Anterior cingulate cortex (tissue), 58 donors: ENCODE results near the gene HLA-B.
"Not testable (repeated sequence)": the region's sequence is repeated elsewhere in the genome, so short reads cannot be mapped to it uniquely, and the experiment has no call there.

Source experiments
- DNase-seq, 58 donors: peaks; one replicate each; lab custom pipeline; 2025; lab: John Stamatoyannopoulos, UW

Gene HLA-B

DNA sequence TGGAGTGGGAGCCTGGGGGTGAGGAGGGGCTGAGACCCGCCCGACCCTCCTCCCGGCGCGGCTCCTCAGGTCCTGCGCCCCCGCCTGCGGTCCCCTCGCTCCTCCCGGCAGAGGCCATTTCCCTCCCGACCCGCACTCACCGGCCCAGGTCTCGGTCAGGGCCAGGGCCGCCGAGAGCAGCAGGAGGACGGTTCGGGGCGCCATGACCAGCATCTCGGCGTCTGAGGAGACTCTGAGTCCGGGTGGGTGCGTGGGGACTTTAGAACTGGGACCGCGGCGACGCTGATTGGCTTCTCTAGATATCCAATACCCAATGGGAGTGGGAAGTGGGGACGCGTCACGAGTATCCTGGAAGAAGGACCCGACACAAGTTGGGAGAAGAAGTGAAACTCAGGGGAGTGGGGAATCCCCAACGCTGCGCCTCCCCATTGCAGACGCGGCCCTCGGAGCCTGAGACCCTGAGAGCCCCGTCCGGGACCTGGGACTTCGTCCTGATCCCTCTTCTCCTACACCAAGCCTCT is at the start of gene HLA-B:
HLA-B (minus strand) TSS at position 234 of the 521 bp plus-strand sequence; CDS start at position 213, 21 bp downstream.
- peak in 53 of 58 donors; percentile 2 to 84 (median 53) for DNase-seq

DNA sequence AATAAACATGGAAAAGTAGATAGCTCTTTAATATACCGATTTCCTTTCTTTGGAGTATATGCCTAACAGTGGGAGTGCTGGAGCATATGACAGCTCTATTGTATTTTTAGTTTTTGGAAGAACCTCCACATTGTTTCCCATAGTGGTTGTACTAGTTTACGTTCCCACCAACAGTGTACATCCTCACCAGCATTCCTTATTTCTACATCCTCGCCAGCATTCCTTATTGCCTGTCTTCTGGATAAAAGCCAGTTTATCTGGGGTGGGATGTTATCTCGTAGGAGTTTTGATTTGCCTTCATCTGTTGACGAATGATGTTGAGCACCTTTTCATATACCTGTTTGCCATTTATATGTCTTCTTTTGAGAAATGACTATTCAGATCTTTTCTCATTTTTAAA is 49.0 kb upstream of the HLA-B start:
- no peak for DNase-seq

DNA sequence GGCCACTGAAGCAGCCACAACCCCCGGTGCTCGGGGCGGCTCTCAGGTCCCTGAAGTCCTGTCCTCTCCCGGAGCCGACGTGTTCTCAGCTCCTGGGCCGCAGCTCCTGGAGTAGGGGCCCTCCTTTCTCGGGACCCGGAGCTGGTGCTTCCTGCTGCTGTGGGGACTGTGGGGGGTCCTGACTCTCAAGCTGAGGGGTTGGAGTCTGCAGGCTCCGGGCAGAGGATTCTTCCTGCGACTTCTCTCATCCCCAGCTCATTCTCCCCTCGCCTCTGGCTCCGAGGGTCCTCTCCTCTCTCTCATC is 47.0 kb upstream of the HLA-B start:
- not testable (repeated sequence) for DNase-seq

DNA sequence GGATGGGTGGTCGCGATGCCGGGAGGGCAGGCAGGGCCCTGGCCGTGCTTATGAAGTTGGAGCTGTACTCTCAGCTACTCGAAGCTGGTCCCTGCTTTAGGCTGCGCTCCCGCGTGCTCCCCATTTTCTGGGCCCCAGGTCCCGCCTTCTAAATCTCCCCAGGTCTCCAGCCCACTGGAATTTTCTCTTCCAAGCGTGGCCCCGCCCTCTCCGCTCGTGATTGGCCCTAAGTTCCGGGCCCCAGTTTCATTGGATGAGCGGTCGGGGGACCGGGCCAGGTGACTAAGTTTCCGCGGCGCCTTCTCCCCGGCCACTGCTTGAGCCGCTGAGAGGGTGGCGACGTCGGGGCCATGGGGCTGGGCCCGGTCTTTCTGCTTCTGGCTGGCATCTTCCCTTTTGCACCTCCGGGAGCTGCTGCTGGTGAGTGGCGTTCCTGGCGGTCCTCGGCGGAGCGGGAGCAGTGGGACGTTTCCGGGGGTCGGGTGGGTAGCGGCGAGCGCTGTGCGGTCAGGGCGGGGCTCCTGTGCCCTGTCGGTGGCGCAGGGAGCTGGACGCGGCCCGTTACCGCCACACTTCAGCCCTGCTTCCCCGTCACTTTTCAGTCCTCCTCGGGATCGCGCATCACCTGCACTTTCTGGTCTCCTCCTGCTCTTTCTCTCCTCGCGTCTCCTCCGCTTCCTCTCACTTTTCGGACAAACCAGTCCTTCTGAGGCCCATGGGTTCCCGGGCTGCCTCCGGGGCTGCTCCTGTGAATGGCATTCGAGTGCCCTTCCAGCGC is 46.5 kb upstream of the HLA-B start, which contains the start of gene MICA:
MICA (plus strand) TSS at position 313 of the 778 bp plus-strand sequence; CDS start at position 351, 38 bp downstream.
- peak in 55 of 58 donors; percentile 13 to 83 (median 66) for DNase-seq

DNA sequence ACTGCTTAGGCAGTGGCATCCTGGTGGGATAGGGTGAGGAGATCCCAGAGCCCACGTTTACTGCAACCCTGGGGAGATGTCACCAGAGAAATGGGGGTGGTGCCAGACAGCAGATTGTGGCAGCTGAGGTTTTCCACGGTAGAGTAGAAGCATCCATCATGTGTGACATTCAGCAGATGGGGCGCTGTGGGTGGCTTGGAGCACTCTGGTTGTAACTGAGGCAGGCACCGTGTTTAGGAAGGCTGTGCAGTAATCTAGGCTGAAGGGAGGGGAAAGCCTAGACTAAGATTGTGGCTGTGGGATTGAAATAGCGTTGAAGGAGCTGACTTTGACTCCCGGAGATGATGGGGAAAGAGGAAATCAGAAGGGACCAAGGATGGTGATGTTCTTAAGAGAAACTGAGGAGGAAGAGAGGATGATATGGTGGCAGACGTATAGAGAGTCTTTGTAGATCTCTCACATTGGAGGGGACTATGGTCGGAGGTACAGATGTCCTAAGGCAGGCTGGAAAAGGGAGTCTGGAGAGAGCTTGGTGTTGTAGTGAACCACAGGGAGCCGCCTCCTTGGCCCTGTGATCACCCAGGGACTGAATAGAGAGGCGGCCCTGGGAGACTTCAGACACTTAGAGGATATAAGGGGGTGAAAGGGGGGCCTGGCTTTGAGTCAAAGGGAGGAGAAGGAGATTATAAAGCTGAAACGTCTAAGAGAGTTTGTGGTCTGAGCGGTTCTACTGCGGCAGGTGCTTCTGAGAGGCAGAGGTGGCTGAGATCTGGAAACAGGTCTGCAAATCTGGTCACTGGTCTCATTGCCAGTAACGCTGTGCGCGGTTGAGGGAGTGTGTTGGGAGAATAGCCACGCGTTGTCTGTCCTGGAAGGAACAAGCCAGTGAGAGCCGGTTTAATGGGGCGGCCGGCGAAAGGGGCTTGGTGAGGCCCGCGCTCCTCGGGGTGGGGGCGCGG is 45.6 kb upstream of the HLA-B start:
- peak in 28 of 58 donors; percentile 3 to 51 (median 20) for DNase-seq

DNA sequence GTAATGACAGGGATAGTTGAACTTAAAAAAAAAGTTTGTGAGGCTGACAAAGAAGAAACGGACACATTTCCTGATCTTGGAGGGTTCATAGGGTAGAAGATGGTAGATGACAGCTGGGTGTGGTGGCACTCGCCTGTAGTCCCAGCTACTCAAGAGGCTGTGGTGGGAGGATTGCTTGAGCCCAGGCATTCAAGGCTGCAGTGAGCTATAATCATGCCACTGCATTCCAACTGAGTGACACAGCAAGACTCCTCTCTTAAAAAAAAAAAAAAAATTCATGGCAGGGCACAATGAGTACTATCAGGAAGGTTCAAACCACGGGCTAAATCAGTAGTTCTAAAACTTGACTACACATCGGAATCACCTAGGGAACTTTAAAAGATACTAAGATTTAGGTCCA is 44.4 kb upstream of the HLA-B start:
- DNase-seq: no peak

DNA sequence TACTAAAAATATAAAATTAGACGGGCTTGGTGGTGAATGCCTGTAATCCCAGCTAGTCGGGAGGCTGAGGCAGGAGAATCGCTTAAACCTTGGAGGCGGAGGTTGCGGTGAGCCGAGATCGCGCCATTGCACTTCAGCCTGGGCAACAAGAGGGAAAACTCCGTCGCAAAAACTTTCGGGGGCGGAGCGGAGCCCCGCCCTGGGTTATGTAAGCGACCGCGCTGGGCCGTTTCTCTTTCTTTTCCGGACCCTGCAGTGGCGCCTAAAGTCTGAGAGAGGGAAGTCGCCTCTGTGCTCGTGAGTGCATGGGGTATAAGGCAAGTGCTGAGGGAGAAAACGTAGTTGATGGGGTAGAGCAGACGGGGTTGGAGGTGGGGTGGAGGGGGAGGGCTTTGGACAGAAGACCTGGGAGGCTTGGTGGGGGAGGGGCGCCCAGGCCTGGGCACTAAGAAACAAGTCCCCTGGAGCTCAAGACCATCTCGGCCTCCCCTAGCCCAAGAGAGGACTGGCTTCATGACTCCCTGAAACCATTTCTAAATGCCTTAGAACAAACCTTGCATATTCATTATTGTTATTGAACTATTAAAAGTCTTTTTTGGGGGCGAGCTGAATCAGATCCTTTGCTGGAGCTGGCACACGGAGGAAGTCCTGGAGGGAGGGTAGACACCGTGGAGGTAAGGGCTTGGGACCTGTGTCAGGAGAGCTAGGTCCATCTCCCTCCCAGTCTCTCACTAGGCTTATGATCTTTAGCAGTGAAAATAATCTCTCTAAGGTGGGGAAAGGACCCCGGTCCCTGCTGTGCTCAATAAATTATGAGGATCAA is 43.7 kb upstream of the HLA-B start:
- DNase-seq: peak in 40 of 58 donors; percentile 4 to 46 (median 24)

DNA sequence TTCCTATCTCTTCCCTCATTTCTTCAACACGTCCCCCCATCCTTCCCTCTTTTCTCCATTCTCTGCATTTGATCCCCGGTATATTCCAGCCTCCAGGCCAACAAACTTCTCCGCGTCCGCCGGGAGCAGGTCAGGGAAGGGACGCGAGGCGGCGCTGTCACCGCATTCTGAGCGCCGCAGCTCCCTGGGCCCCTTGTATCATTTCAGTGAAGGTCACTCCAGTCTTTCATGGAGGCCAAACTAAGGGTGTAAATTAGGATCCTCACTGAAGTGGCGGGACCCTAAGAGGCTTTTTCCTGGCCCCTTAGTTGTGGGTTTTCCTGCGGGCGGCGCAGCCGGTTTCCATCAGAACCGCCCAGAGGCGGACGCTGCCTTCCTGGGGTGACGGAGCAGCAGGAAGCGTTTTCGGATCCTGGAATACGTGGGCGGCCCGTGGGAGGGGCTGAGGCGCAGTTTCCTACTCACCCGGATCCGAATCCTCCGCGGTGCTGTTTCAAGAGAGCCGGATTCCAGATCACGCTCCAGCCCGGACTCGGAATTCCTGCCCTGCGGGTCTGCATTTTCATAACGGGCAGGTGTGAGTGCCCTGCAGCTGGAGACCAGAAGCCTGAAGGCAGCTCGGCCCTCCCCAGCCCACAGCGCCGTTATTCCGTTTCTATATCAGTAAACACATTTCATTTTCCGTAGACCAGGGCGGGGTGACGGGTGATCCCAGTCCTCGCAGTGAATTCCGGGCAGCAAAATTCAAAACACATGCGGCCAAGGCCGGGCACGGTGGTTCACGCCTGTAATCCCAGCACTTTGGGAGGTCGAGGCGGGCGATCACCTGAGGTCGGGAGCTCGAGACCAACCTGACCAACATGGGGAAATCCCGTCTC is 42.8 kb upstream of the HLA-B start:
- peak in 55 of 58 donors; percentile 25 to 84 (median 65) for DNase-seq

DNA sequence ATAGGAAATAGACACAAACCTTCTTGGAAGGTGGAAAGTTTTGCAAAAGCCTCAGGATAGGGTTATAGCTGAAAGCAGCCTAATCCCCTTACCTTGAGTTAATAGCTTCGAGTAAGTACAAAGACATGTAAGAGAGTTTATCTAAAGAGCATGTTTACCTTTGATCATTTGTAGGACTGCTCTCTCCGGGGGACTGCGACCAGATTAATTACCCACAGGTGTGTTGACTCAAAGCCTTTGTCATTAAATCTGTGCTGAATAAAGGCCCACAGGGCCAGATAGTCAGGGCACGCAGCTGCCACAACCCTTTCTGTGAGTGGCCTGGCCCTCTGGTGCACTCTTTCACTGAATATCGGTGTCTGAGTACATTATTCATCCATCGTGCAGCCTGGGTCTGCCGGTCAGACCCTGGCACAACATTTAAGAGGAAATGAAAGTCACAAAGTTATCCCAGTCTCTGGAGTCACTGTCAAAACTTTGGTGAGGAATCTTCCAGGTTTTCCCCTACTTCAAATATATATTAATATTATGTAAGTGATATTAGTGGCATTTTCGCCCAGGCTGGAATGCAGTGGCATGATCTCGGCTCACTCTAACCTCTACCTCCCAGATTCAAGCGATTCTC is 41.0 kb upstream of the HLA-B start:
- DNase-seq: no peak

DNA sequence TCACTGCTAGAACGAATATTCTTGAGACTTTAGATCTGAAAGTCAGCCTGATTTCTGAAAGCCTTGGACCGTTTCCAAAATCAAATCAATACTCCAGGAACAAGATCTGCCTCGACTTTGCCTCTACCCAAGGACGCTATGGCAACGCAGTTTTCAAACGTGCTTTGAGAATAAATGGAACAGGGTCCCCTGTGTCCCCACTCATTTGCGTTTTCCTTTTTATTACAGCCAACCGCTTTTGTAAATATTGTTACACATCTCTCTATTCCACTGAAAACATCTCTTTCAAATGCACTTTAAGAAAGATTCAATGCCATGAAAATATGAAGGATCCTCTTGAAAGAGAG is 40.1 kb upstream of the HLA-B start:
- not testable (repeated sequence) for DNase-seq

DNA sequence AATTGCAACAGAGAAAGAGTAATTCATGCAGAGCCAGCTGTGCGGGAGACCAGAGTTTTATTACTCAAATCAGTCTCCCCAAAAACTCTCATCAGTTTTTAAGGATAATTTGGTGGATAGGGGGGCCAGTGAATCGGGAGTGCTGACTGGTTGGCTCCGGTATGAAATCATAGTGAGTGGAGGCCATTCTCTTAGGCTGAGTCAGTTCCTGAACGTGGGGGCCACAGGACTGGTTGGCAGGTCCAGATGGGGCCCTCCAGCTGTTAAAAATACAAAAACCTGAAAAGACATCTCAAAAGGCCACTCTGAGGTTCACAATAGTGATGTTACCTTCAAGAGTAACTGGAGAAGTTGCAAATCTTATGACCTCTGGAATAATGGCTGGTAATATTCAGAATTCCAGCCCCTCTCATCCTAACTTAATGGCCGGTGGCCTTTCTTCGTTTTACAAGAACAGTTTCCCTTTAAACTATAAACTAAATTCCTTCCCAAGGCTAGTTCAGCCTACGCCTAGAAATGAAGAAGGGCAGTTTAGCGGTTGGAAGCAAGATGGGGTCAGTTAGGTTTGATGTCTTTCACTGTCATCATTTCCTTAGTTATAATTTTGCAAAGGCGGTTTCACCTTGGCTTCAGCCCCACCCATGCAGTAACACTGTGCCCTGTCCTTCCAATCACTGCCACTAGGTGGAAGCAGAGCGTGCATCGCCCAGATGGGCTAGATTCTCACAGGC is 39.6 kb upstream of the HLA-B start:
- peak in 54 of 58 donors; percentile 3 to 86 (median 48) for DNase-seq

DNA sequence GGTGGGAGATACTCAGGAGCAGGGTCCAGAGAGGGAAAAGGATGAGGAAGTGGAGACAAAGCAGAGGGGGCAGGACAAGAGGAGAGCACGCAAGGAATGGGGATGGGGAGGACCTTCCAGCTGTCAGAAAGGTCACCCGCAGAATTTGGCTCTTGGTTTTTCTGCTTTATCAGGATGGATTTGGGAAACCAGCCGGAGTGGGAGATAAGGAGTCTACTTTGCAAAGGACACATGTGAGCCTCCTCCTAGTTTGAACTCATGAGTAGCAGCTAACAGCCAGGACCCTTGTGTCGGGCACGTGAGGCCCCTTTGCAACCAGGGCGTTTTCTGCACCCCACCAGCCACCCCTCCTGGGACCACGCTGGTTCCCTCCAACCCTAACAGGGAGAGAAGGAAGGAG is 38.9 kb upstream of the HLA-B start:
- no peak for DNase-seq

DNA sequence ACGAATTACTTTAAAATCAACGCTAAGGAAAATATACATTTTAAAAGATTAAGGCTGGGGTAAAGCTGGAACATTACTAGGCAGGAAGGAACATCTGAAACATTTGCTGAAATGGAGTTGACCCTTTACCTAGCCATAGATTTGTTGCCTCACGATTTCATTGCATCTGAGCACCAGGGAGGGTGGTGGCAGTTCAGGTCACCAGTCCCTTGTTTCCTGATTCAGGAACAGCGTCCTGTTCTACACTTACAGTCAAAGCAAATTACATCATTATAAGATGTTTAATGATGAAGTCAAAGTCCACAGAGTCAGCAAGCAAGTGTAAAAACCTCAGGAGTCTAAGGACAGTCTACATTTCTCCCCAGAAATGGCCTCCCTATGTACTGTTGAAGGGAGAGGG is 37.4 kb upstream of the HLA-B start:
- DNase-seq: no peak

DNA sequence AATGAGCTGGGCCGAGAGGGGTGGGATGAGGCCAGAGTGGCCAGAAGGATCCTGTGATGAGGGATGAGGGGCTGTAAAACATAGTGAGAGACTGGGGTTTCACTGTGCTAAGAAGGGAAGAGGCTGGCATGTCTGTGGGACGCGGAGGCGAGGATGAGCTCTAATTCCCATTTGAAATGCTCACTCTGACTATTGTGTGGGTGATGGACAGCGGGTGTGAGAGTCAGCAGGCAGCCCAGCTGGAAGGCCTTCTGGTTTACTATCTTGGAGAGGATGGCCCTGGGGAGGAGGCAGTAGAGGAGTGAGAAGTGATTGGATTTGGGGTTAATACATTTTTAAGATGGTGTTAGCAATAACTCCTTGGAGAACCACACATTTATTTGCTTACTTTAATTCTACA is 37.0 kb upstream of the HLA-B start:
- DNase-seq: peak in 16 of 58 donors; percentile 2 to 64 (median 16)

DNA sequence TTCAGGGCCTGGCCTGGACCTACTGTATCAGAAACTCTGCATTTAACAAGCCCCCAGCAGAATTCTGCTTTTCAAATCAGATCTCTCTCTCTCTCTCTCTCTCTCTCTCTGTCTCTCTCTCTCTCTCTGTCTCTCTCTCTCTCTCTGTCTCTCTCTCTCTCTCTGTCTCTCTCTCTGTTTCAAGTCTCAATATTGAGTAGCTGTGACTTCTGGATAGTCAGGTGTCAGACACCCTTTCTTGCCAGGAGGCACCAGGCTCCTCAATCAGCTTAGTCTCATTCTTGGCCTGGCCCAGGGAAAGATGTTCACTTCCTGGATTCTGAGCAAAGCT is 32.8 kb upstream of the HLA-B start:
- DNase-seq: not testable (repeated sequence)

DNA sequence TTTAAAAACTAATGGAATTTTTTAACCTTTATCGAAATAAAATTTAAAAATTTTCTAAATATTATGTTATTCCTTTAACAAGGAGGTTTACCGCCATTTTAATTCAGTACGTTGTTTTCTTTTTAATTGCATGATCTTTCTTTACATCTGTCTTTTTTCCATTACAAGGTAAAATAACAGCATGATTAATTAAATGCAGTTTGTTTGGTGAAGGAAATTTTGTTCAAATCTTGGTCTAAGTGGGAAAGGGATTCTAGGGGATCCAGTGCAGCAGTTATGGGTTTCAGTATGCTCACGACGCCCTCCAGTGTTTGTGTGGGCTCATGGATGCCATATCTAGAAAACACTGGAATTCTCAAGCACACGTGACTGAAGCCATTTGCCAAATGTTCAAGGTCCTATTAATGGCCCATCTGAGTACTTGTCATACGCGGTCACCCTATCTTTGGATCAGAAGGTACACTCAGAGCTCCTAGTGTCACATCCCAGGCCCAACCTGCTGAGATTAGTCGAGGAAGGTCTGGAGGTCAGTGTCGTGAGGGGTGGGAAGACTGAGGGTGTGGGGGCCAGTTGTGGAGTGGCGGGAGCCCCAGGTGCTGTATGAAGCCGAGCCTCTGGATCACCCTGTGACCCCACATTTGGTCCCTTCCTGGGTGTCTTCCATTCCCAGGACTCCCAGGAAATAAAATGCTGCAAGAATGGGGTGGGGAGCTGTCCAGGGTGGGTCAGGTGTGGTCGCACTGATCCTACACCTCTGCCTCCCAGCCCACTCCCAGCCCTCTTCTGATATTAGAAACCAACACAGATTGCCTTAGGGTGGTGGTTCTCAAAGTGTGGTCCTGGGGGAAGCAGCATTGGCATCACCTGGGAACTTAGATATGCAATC is 32.2 kb upstream of the HLA-B start:
- DNase-seq: not testable (repeated sequence)

DNA sequence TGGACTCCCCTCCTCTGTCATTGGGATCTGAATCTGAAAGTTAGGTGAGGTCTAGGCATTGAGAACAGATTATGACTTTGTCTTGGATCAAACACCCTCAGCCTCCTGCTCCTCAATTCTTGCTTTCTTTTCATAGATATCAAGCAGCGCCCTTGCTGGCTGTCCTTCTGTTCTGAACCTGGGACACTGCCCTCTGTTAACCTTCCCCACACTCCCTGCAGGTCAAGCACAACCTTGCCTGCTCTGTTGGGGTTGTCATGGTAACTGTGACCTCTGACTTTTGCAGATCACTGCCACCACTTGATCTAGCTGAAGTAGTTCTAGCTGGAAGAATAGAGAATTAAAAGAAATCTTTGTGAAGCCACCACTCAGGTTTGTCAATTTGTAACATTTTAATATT is 30.0 kb upstream of the HLA-B start:
- DNase-seq: no peak
